GM19099 (cell line): ENCODE measurements around the gene SYNDIG1.

Experiments used
- POLR2A ChIP-seq: IDR thresholded peaks from 3 replicates; pipeline ENCODE4 v1.6.1; 2011; ENCODE audit warnings: low read depth; ENCODE audit not compliant: insufficient read length; ENCODE audit errors: extremely low read depth

SYNDIG1 gene

DNA sequence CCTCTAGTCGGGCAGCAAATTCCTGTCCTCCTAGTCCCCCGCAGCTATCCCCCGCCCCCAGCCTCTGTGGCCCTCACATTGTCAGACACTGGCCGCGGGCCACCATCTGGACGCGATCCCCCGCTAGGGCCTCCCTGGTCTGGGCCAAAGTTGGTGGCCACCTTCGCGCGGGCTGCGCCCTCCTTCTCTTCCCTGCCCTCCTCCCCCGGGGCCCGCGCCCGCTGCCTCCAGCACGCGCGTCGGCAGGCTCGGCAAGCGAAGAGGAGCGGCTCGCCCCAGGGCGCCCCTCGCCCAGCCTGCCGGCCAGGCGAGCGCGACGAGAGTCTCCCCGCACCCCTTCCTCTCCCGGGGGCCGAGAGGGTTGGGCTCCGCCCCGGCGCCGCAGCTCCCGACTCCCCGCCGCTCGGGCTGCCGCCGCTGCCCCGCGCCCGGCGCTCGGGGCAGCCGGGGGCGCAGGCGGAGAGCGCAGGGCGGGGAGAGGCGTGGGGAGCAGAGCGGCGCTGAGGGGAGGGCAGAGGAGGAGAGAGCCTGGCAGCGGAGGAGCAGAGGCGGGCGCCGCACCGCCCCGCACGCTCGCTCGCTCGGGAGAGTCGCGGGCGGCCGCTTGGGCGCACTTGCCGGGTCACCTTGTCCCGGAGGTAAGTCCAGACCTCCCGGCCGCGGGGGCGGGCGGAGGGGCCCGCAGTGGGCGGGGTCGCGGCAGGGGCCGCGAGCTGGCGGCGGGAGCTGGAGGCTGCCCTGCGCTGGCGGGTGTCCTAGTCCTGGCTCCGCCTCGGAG, at the start of gene SYNDIG1:
Gene SYNDIG1 (plus strand): TSS at position 514 of the 778 bp plus-strand sequence. CDS start 73,469 bp downstream, outside the sequence.
- no peak for TF ChIP-seq POLR2A

GRCh38 chr20:24419786-24420185, 49.6 kb upstream of the SYNDIG1 start:
- no peak for TF ChIP-seq POLR2A

DNA sequence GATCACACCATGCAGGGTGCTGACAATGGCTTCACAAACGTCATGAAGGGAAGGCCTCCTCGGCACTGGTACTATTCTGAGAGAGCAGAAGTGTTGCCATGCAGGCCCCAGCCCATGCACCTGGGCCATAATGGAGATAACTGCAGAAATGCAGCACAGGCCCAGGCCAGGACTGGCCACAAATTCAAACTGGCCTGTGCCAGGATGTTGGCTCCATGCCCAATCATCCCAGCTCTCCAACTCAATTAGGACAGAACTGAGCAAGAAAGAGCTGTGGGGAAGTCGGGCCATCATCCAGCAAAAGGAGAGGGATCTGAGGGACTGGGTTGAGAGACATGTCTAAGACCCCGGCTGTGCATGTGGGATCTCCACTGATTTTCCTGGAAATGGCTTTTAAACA, 48.9 kb upstream of the SYNDIG1 start:
- TF ChIP-seq POLR2A, result no peak

DNA sequence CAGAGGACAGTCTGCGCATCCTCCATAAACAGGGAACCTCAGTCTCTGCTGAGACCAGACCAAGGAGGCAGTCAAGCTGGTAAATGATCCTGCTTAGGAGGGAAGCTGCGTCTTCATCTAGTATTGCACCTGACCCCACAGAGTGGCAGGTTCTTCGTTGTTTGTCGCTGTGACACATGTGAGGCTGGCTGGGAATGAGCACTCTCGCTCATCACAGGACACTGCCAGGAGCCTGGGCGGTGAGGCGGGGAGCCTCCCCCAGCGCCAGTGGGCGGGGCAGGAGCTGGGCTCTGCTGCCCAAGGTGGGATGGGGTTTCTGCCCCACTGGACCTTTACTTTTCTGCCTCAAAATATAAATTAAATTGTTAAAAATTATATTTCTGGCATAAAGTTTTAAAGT, 48.4 kb upstream of the SYNDIG1 start:
- no peak for TF ChIP-seq POLR2A

GRCh38 chr20:24422091-24422760, 47.2 kb upstream of the SYNDIG1 start:
- TF ChIP-seq POLR2A, result no peak

GRCh38 chr20:24423390-24424313, 45.8 kb upstream of the SYNDIG1 start:
- no peak for TF ChIP-seq POLR2A

GRCh38 chr20:24425523-24426135, 43.8 kb upstream of the SYNDIG1 start:
- no peak for TF ChIP-seq POLR2A

GRCh38 chr20:24431279-24432045, 38.0 kb upstream of the SYNDIG1 start:
- TF ChIP-seq POLR2A, result no peak

DNA sequence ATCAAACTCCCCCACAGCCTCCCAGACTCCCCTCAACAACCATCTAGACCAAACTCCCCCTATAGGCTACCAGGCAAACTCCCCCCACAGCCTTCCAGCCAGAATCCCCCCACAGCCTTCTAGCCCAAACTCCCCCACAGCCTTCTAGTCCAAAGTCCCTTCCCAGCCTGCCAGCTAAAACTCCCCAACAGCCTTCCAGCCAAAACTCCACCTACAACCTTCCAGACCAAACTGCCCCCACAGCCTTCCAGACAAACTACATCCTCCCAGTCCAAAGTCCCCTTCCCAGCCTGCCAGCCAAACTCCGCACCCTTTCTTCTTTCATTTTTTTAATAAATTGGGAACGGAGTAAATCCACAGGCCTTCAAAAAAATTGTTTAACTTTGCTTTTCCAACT, 37.4 kb upstream of the SYNDIG1 start:
- TF ChIP-seq POLR2A, result no peak

DNA sequence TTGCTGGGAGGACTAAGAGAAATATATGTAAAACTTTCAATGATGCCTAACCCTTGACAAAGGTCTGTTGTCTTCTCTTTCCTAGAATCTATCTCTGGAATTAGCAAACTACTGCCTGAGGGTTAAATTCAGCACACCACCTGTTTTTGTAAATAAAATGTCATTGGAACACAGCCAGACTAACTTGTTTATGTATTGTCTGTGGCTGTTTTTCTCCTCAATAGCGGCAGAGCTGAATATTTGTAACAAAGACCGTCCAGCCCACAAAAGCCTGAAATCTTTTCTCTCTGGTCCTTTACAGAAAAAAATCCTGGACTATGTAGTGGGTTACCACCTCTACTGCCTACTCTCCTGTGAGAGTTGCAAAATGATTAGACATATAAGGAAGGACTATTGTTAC, 33.3 kb upstream of the SYNDIG1 start:
- TF ChIP-seq POLR2A, result no peak

- no peak for TF ChIP-seq POLR2A
Measured at GRCh38 chr20:24437196-24438082, 32.0 kb upstream of the SYNDIG1 start.

GRCh38 chr20:24438331-24438730, 31.1 kb upstream of the SYNDIG1 start:
- TF ChIP-seq POLR2A, result no peak

DNA sequence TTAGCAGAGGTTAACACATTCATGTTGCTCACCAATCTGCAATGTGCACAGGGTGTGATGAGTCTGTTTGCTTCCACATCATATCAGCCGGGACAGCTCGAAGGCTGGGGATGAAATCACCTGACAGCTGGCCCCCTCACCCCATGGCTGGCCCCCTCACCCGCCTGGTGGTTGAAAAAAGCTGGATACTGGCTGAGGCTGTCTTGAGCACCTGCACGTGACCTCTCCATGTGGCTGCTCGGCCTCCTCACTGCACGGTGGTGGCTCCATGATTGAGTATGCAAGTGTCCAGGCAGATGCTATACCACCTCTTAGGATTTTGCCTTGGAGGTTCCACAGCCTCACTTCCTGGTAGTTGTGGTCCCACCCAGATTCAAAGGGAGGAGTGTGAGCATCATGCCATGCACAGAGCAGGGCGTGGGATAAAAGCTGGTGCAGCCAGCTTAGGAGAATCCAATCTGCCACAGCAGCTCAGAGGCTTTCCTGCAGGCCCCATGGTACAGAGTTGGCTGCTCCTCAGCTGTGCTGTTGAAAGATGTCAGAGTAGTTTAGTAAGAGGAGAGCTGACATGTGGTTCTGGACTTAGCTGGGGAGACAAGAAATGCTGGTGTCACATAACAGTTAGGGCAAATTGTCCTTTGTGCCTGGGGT, 29.6 kb upstream of the SYNDIG1 start:
- TF ChIP-seq POLR2A, result no peak
